ENCODE measurements around the gene HLA-DQB2.
A peak's percentile ranks its signal among the peaks of the same experiment; 100 is the strongest.
"Not testable (repeated sequence)": the region's sequence is repeated elsewhere in the genome, so short reads cannot be mapped to it uniquely, and the experiment has no call there.

The HLA-DQB2 gene

GRCh38 chr6:32763421-32763820 is at the start of gene HLA-DQB2:
TSS of gene HLA-DQB2 (minus strand) at chr6:32763532. CDS start at chr6:32763470, 62 bp downstream.
- DNase-seq = peak; percentile 7

GRCh38 chr6:32809171-32809570 is 45.8 kb upstream of the HLA-DQB2 start:
- DNase-seq = no peak

GRCh38 chr6:32807020-32807580 is 43.8 kb upstream of the HLA-DQB2 start:
- peak; percentile 23 for DNase-seq

GRCh38 chr6:32805404-32805803 is 42.1 kb upstream of the HLA-DQB2 start:
- not testable (repeated sequence) for DNase-seq

GRCh38 chr6:32803416-32803815 is 40.1 kb upstream of the HLA-DQB2 start:
- no peak for DNase-seq

DNA sequence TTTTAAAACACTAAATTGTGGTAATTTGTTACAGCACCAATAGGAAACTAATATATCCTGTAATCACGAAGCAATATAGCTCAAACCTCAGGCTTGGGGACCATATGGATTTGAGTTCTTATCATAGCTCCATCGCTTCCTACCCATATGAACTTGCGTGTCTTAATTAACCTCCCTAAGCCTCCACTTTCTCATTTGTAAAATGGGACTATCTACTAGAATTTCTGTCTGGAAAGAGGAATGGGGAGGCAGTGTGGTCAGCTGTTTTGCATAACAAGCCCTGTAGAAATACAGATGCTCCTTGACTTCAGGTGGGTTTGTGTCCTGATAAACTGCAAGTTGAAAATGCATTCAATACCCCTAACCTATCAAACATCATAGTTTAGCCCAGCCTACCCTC is 36.4 kb upstream of the HLA-DQB2 start:
- no peak for DNase-seq

GRCh38 chr6:32799168-32799567 is 35.8 kb upstream of the HLA-DQB2 start:
- no peak for DNase-seq

DNA sequence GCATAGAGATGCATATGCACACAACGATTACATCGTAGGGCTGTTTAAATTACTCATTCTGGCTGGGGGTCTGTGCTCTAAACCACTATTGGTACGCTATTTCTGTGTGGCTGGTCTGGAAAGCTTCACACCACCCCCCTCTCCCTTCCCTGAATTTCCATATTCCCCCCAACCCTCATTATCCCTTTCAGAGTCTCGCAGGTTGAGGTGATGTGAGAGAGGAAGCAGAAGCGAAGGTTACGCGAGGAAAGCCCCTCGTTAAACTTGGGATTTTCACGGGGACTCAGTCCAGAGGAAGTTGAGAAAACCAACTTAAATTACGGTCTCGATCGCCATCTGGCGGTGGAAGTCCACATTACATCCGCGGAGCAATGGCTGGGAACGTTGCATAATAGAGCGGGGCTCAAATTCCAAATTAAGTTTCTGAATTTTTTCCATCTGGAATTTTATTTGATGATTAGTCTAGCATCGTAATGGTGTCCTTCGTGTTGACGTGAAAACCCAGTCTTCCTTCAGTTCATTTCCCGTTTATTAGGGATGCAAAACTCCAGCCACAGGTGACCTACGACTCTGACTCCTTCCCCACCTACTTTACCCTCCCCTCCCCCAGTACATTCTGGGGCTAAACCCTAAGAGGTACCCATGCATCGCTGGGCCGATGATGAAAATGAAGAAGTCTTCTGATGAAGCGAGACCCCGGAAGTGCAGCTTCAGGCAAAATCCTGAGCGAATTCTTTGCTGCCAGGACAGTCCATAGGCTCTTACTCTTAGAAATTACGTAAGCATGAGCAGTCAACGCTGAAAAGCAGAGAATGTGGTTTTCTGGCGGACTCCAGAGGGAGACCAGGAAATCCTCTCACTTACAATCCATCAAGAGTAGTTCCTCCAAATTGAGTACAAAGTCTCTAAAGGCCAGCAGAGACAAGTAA is 33.8 kb upstream of the HLA-DQB2 start:
- peak; percentile 78 for DNase-seq

GRCh38 chr6:32794510-32794909 is 31.2 kb upstream of the HLA-DQB2 start:
- DNase-seq = peak; percentile 55

- no peak for DNase-seq
Measured at GRCh38 chr6:32792901-32793435, 29.6 kb upstream of the HLA-DQB2 start.

GRCh38 chr6:32790306-32790705 is 27.0 kb upstream of the HLA-DQB2 start:
- no peak for DNase-seq

GRCh38 chr6:32785781-32786533 is 22.6 kb upstream of the HLA-DQB2 start:
- DNase-seq = peak; percentile 76

GRCh38 chr6:32782923-32783322 is 19.6 kb upstream of the HLA-DQB2 start:
- not testable (repeated sequence) for DNase-seq

- DNase-seq = no peak
Measured at GRCh38 chr6:32779036-32779435, 15.7 kb upstream of the HLA-DQB2 start.

DNA sequence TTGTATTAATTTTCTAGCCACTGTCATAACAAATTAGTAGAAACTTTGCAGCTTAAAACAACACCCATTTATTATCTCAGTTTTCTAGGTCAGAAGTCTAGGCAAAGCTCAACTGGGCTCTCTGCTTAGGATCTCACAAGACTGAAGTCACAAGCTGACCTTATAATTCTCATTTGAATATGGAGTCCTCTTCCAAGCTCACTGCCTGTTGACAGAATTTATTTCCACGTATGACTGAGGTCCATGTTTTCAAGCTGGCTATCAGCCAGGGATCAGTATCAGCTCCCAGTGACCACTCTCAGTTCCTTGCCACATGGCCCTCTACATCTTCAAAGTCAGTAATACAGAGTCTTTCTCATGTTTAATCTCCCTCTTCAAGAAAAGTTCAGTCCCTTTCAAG is 11.7 kb upstream of the HLA-DQB2 start:
- no peak for DNase-seq

GRCh38 chr6:32774426-32774825 is 11.1 kb upstream of the HLA-DQB2 start:
- no peak for DNase-seq

DNA sequence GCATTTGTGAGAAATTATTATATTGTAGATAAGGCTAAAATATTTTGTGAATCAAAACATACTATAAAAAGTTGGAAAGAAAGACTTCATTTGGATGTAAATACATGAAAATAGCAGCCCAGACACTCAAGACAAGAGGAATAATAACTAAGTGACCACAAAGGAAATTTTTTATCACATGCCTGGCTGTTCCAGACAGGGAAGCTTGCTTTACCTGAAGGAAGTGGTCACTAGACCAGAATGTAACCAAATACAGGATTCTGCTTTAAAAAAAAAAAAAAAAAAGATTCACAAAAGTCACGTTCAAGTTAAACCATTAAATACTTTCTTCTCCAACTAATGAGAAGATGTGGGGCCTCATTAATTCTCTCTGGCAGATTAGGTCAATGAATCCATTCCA is 9.3 kb upstream of the HLA-DQB2 start:
- no peak for DNase-seq

GRCh38 chr6:32764048-32764447 is 716 bp upstream of the HLA-DQB2 start:
- no peak for DNase-seq

- no peak for DNase-seq
Measured at GRCh38 chr6:32761548-32761947, 1.8 kb downstream of the HLA-DQB2 start.

DNA sequence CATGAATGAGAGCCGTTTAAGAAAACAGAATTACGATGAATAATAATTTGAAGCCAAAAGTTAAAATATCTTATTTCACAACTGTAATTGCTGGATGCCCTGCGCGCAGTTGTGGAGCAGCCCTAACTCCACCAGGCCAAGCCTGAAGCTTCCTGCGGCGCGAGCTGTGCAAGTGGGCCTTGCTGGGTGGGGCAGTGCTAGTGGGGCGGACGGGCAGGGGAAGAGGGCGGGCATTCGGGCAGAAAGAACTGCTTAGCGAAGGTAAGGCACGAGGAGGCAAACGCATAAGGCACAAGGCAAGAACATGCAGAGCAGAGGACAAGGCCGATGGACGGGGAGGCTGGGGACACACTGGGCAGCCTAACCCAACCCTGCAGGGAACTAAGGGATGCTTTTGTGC is 2.3 kb downstream of the HLA-DQB2 start:
- no peak for DNase-seq

DNA sequence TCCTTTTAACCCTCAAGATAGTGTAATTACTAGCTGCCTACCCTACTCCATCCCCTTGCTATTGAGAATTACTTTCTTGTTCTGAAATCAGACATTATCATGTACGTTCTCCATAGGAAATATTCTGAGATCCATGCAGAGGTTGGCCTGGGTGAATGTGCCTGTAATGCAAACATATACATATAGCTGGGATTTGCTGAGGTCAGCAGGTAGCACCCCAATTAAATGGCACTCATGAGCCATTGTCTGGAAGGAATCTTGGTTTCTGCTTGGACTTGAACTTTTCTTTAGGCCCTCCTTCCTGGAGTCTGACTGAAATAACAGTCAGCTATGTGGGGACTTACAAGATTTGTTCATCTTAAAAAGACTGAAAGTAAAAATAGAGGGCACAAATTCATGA is 3.7 kb downstream of the HLA-DQB2 start:
- no peak for DNase-seq

DNA sequence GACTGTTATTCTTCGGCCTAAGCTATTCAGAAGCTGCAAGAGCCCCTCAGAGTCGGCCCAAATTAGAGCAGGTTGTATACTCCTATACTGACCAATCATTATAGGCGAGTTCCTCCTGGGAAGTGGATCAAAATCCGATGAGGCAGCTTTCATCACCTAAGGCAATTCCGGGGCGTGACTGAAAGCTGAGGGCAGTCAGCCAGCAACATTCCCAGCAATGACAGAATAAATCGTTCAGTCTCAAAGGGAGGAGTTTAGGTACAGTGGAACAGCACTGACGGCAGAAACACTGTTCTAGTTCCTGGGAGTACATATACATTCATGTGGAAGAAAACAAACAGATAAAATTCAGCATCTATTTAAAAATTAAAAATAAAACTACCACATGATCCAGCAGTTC is 10.8 kb downstream of the HLA-DQB2 start:
- no peak for DNase-seq

DNA sequence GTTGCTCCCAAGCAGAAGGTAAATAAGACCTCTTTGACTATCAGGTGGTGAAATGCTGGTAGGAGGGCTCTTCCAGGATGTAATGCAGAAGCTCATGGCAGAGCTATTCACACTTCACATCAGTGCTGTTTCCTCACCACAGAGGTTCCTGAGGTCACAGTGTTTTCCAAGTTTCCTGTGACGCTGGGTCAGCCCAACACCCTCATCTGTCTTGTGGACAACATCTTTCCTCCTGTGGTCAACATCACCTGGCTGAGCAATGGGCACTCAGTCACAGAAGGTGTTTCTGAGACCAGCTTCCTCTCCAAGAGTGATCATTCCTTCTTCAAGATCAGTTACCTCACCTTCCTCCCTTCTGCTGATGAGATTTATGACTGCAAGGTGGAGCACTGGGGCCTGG is 17.7 kb downstream of the HLA-DQB2 start:
- not testable (repeated sequence) for DNase-seq

Measured in hematopoietic multipotent progenitor cell treated with erythropoietin and hydrocortisone succinate and interleukin-3 and kit ligand, for 6 days (in vitro differentiated cells).